Hematopoietic multipotent progenitor cell treated with erythropoietin and hydrocortisone succinate and interleukin-3 and kit ligand, for 8 days (in vitro differentiated cells): ENCODE results near the gene MTMR8.
"Not testable (repeated sequence)": the region's sequence is repeated elsewhere in the genome, so short reads cannot be mapped to it uniquely, and the experiment has no call there.

ENCODE experiments used
- DNase-seq: peaks from one replicate; pipeline ENCODE4 v3.0.0-alpha.2; 2015

Gene MTMR8

GRCh38 chrX:64394874-64395567, at the start of gene MTMR8:
Gene MTMR8 (minus strand): TSS chrX:64395452. CDS start chrX:64395363, 89 bp downstream.
- peak; percentile 74 for DNase-seq

GRCh38 chrX:64439551-64439950, 44.3 kb upstream of the MTMR8 start:
- no peak for DNase-seq

GRCh38 chrX:64437665-64438064, 42.4 kb upstream of the MTMR8 start:
- no peak for DNase-seq

GRCh38 chrX:64437218-64437617, 42.0 kb upstream of the MTMR8 start:
- DNase-seq: no peak

GRCh38 chrX:64428371-64428770, 33.1 kb upstream of the MTMR8 start:
- DNase-seq: no peak

GRCh38 chrX:64427787-64428186, 32.5 kb upstream of the MTMR8 start:
- DNase-seq: no peak

GRCh38 chrX:64427281-64427680, 32.0 kb upstream of the MTMR8 start:
- no peak for DNase-seq

- not testable (repeated sequence) for DNase-seq
Observed at GRCh38 chrX:64409730-64410129, 14.5 kb upstream of the MTMR8 start.

- no peak for DNase-seq
Observed at GRCh38 chrX:64398088-64398487, 2.8 kb upstream of the MTMR8 start.

- no peak for DNase-seq
Observed at GRCh38 chrX:64395568-64395929, 297 bp upstream of the MTMR8 start.

- peak; percentile 30 for DNase-seq
Observed at GRCh38 chrX:64394059-64394873, 986 bp downstream of the MTMR8 start.

- no peak for DNase-seq
Observed at GRCh38 chrX:64389489-64389888, 5.8 kb downstream of the MTMR8 start.

GRCh38 chrX:64380789-64381188, 14.5 kb downstream of the MTMR8 start:
- not testable (repeated sequence) for DNase-seq

GRCh38 chrX:64379924-64380323, 15.3 kb downstream of the MTMR8 start:
- no peak for DNase-seq

GRCh38 chrX:64377753-64378152, 17.5 kb downstream of the MTMR8 start:
- no peak for DNase-seq

GRCh38 chrX:64352081-64352480, 43.2 kb downstream of the MTMR8 start:
- no peak for DNase-seq

GRCh38 chrX:64350521-64350920, 44.7 kb downstream of the MTMR8 start:
- DNase-seq: no peak

GRCh38 chrX:64350047-64350446, 45.2 kb downstream of the MTMR8 start:
- DNase-seq: no peak

GRCh38 chrX:64342811-64343210, 52.4 kb downstream of the MTMR8 start:
- no peak for DNase-seq

- DNase-seq: no peak
Observed at GRCh38 chrX:64338296-64338695, 57.0 kb downstream of the MTMR8 start.

- DNase-seq: no peak
Observed at GRCh38 chrX:64334467-64334866, 60.8 kb downstream of the MTMR8 start.

- DNase-seq: no peak
Observed at GRCh38 chrX:64330284-64330683, 65.0 kb downstream of the MTMR8 start.

- DNase-seq: no peak
Observed at GRCh38 chrX:64321507-64321906, 73.7 kb downstream of the MTMR8 start.

- DNase-seq: no peak
Observed at GRCh38 chrX:64313624-64314023, 81.6 kb downstream of the MTMR8 start.
